Measurements from ENCODE around the gene PM20D2. TPM values are rescaled to one million over a fixed set of nuclear protein-coding genes. Genes with fewer than 3 reads are reported as not detected.

The PM20D2 gene
- total and polyA plus RNA-seq, 5 donors from 2014 or later = 2.1 to 6.7 (median 3.6) TPM

- no peaks in the 10 kb centered on the region for H3K4me1 ChIP-seq (ENCODE audit: control insufficient read depth, insufficient read depth, low read length, poor library complexity, severe bottlenecking)
- peaks cover 6% of the 10 kb centered on the region for H3K27me3 ChIP-seq (ENCODE audit: control insufficient read depth, insufficient read depth, low read length)
- H3K4me3 ChIP-seq (ENCODE audit: low read depth, low read length) = no peak overlapping the region
- no peak for DNase-seq
- Mint-ChIP-seq H3K27me3 (peaks cover 21% of the 10 kb centered on the region), H3K36me3 (no peaks in the 10 kb centered on the region), H3K4me1 (no peaks in the 10 kb centered on the region), H3K9me3 (peaks cover 0 to 22% (median 6%) of the 10 kb centered on the region in 7 donors), H3K4me3 (no peak overlapping the region), H3K27ac (no peak overlapping the region)
- H3K27ac ChIP-seq (ENCODE audit: insufficient read depth, low read length, poor library complexity, severe bottlenecking) = no peak overlapping the region
- no peak for ATAC-seq (ENCODE audit: low read depth in 2 of 2)
- H3K36me3 ChIP-seq (ENCODE audit: control insufficient read depth, insufficient read depth, low read length) = no peaks in the 10 kb centered on the region
- H3K9me3 ChIP-seq (ENCODE audit: control insufficient read depth in 2 of 2, low read length in 2 of 2) = peaks cover 8 to 19% of the 10 kb centered on the region in 2 experiments
Observed at GRCh38 chr6:89194559-89194958, 48.7 kb downstream of the PM20D2 start.

DNA sequence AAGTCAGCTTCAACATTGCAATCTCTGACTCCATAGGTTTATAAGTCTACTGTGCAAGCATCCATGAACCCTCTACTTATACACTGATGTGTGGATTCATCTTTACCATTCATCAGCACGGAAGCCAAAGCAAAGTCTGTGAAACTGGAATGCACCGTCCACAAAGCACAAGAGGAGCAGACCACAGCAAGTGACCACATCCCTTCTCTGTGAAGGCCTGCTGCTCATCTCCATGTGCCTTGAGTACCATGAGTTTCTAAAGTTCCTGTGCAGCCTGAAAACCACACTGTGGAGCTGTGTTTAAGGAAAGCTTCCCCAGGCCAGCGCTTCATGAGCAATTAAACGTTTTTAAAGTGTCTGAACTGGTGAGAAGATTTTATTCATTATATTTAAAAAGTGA is 51.3 kb downstream of the PM20D2 start:
- H3K9me3 ChIP-seq (ENCODE audit: control insufficient read depth in 2 of 2, low read length in 2 of 2) = peaks cover 8 to 19% of the 10 kb centered on the region in 2 experiments
- H3K36me3 Mint-ChIP-seq = no peaks in the 10 kb centered on the region
- no peak for ATAC-seq (ENCODE audit: low read depth in 2 of 2)
- no peak overlapping the region for H3K27ac Mint-ChIP-seq
- H3K27ac ChIP-seq (ENCODE audit: insufficient read depth, low read length, poor library complexity, severe bottlenecking) = no peak overlapping the region
- no peaks in the 10 kb centered on the region for H3K4me1 ChIP-seq (ENCODE audit: control insufficient read depth, insufficient read depth, low read length, poor library complexity, severe bottlenecking)
- no peaks in the 10 kb centered on the region for H3K4me1 Mint-ChIP-seq
- DNase-seq = peak in 1 of 3 donors; percentile 1
- H3K27me3 ChIP-seq (ENCODE audit: control insufficient read depth, insufficient read depth, low read length) = peaks cover 2% of the 10 kb centered on the region
- H3K27me3 Mint-ChIP-seq = peaks cover 22% of the 10 kb centered on the region
- H3K9me3 Mint-ChIP-seq = peaks cover 0 to 22% (median 6%) of the 10 kb centered on the region in 7 donors
- no peaks in the 10 kb centered on the region for H3K36me3 ChIP-seq (ENCODE audit: control insufficient read depth, insufficient read depth, low read length)
- no peak overlapping the region for H3K4me3 Mint-ChIP-seq
- H3K4me3 ChIP-seq (ENCODE audit: low read depth, low read length) = no peak overlapping the region

DNA sequence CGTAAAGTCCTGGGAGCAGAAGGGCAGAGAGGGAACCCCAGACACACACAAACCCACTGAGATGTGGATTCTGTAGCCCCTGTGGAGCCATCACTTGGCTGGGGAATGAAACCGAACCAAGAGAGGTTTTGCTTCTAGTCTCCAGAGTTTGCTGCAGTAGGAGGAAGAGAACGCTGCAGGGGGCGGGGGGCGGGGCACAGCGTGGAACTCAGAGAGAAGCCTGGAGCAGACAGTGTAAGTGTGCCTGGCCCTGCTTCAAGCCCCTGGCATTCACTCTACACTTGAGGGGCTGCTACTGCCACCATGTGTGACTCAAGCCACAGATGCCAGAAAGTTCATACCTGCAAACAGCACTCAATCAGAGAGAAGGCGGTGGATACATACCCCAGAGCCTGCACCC is 52.4 kb downstream of the PM20D2 start:
- ATAC-seq (ENCODE audit: low read depth in 2 of 2) (no peak), DNase-seq (no peak)
- no peak overlapping the region for H3K4me3 ChIP-seq (ENCODE audit: low read depth, low read length)
- H3K9me3 ChIP-seq (ENCODE audit: control insufficient read depth in 2 of 2, low read length in 2 of 2) = peaks cover 8 to 19% of the 10 kb centered on the region in 2 experiments
- Mint-ChIP-seq H3K27ac (no peak overlapping the region), H3K9me3 (peaks cover 0 to 22% (median 6%) of the 10 kb centered on the region in 7 donors), H3K4me3 (no peak overlapping the region), H3K36me3 (no peaks in the 10 kb centered on the region), H3K4me1 (no peaks in the 10 kb centered on the region), H3K27me3 (peaks cover 21% of the 10 kb centered on the region)
- H3K27ac ChIP-seq (ENCODE audit: insufficient read depth, low read length, poor library complexity, severe bottlenecking) = no peak overlapping the region
- H3K36me3 ChIP-seq (ENCODE audit: control insufficient read depth, insufficient read depth, low read length) = no peaks in the 10 kb centered on the region
- peaks cover 2% of the 10 kb centered on the region for H3K27me3 ChIP-seq (ENCODE audit: control insufficient read depth, insufficient read depth, low read length)
- no peaks in the 10 kb centered on the region for H3K4me1 ChIP-seq (ENCODE audit: control insufficient read depth, insufficient read depth, low read length, poor library complexity, severe bottlenecking)

DNA sequence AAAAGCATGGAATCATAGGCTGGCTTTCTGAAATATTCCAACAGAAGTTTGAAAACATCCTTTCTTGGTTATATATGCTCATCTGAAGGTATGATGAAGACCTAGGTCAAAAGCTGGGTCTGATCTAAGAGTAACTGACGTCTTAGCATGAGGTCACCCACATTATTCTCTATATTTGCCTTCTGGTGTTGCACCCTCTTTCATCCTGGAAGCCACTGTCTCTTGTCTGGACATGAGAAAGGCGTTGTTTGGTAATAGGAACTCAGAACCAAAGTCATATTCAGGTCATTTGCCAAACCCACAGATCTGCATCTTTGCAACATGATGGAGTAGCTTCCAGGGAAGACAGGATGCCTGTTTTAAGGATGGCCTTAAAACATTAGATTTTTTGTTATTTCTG is 53.7 kb downstream of the PM20D2 start:
- Histone ChIP-seq H3K27me3 (ENCODE audit: control insufficient read depth, insufficient read depth, low read length) (peaks cover 2% of the 10 kb centered on the region), H3K4me1 (ENCODE audit: control insufficient read depth, insufficient read depth, low read length, poor library complexity, severe bottlenecking) (no peaks in the 10 kb centered on the region), H3K9me3 (ENCODE audit: control insufficient read depth in 2 of 2, low read length in 2 of 2) (peaks cover 8 to 12% of the 10 kb centered on the region in 2 experiments), H3K36me3 (ENCODE audit: control insufficient read depth, insufficient read depth, low read length) (no peaks in the 10 kb centered on the region), H3K4me3 (ENCODE audit: low read depth, low read length) (no peak overlapping the region), H3K27ac (ENCODE audit: insufficient read depth, low read length, poor library complexity, severe bottlenecking) (no peak overlapping the region)
- no peaks in the 10 kb centered on the region for H3K4me1 Mint-ChIP-seq
- H3K27ac Mint-ChIP-seq = no peak overlapping the region
- H3K4me3 Mint-ChIP-seq = no peak overlapping the region
- peaks cover 0 to 15% (median 6%) of the 10 kb centered on the region in 7 donors for H3K9me3 Mint-ChIP-seq
- ATAC-seq (ENCODE audit: low read depth in 2 of 2) (no peak), DNase-seq (no peak)
- H3K27me3 Mint-ChIP-seq = peaks cover 18% of the 10 kb centered on the region
- no peaks in the 10 kb centered on the region for H3K36me3 Mint-ChIP-seq

DNA sequence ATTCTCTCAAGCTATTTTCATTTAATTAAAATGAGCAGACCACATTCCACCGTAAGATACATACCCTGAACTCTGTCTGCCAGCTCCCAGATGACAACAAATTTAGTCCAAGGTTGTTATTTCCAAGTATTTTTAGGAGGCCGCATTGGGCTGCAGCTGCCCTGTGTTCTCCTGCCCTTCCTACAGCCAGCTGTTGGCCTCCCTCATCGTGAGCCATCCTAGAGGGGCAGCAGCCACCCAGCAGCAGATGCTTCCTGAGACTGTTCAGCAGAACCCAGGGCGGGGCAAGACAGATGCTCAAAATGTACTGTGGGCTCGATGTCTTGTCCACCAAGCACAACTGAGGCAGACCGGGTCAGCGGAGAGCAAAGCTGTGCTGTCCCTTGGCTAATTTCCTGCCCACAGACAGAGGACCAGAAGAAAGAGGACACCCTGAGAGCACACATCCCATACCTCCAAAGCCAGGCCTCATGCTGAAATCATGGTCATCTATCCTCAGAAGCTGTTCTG is 54.9 kb downstream of the PM20D2 start:
- DNase-seq (no peak), ATAC-seq (ENCODE audit: low read depth in 2 of 2) (no peak)
- Mint-ChIP-seq H3K27ac (no peak overlapping the region), H3K4me1 (no peaks in the 10 kb centered on the region), H3K36me3 (no peaks in the 10 kb centered on the region), H3K9me3 (peaks cover 0 to 5% (median 0%) of the 10 kb centered on the region in 7 donors), H3K4me3 (no peak overlapping the region), H3K27me3 (peaks cover 11% of the 10 kb centered on the region)
- peaks cover 2% of the 10 kb centered on the region for H3K27me3 ChIP-seq (ENCODE audit: control insufficient read depth, insufficient read depth, low read length)
- peaks cover under 1% of the 10 kb centered on the region in 2 experiments for H3K9me3 ChIP-seq (ENCODE audit: control insufficient read depth in 2 of 2, low read length in 2 of 2)
- no peaks in the 10 kb centered on the region for H3K4me1 ChIP-seq (ENCODE audit: control insufficient read depth, insufficient read depth, low read length, poor library complexity, severe bottlenecking)
- no peaks in the 10 kb centered on the region for H3K36me3 ChIP-seq (ENCODE audit: control insufficient read depth, insufficient read depth, low read length)
- H3K27ac ChIP-seq (ENCODE audit: insufficient read depth, low read length, poor library complexity, severe bottlenecking) = no peak overlapping the region
- H3K4me3 ChIP-seq (ENCODE audit: low read depth, low read length) = no peak overlapping the region

GRCh38 chr6:89204096-89204495 is 58.2 kb downstream of the PM20D2 start:
- no peaks in the 10 kb centered on the region for H3K36me3 Mint-ChIP-seq
- H3K4me1 ChIP-seq (ENCODE audit: control insufficient read depth, insufficient read depth, low read length, poor library complexity, severe bottlenecking) = no peaks in the 10 kb centered on the region
- no peak overlapping the region for H3K4me3 ChIP-seq (ENCODE audit: low read depth, low read length)
- H3K4me1 Mint-ChIP-seq = no peaks in the 10 kb centered on the region
- no peak overlapping the region for H3K27ac Mint-ChIP-seq
- no peaks in the 10 kb centered on the region for H3K9me3 ChIP-seq (ENCODE audit: control insufficient read depth in 2 of 2, low read length in 2 of 2)
- no peak overlapping the region for H3K27ac ChIP-seq (ENCODE audit: insufficient read depth, low read length, poor library complexity, severe bottlenecking)
- H3K27me3 Mint-ChIP-seq = peaks cover 4% of the 10 kb centered on the region
- DNase-seq = no peak
- H3K27me3 ChIP-seq (ENCODE audit: control insufficient read depth, insufficient read depth, low read length) = no peaks in the 10 kb centered on the region
- no peak for ATAC-seq (ENCODE audit: low read depth in 2 of 2)
- no peaks in the 10 kb centered on the region for H3K36me3 ChIP-seq (ENCODE audit: control insufficient read depth, insufficient read depth, low read length)
- H3K9me3 Mint-ChIP-seq = peaks cover 0 to 4% (median 0%) of the 10 kb centered on the region in 7 donors
- no peak overlapping the region for H3K4me3 Mint-ChIP-seq

GRCh38 chr6:89205819-89206218 is 60.0 kb downstream of the PM20D2 start:
- Mint-ChIP-seq H3K4me1 (no peaks in the 10 kb centered on the region), H3K36me3 (no peaks in the 10 kb centered on the region), H3K27me3 (peaks cover 9% of the 10 kb centered on the region), H3K4me3 (no peak overlapping the region), H3K9me3 (peaks cover 0 to 4% (median 0%) of the 10 kb centered on the region in 7 donors), H3K27ac (no peak overlapping the region)
- Histone ChIP-seq H3K36me3 (ENCODE audit: control insufficient read depth, insufficient read depth, low read length) (no peaks in the 10 kb centered on the region), H3K27me3 (ENCODE audit: control insufficient read depth, insufficient read depth, low read length) (no peaks in the 10 kb centered on the region), H3K4me3 (ENCODE audit: low read depth, low read length) (no peak overlapping the region), H3K9me3 (ENCODE audit: control insufficient read depth in 2 of 2, low read length in 2 of 2) (no peaks in the 10 kb centered on the region), H3K27ac (ENCODE audit: insufficient read depth, low read length, poor library complexity, severe bottlenecking) (no peak overlapping the region), H3K4me1 (ENCODE audit: control insufficient read depth, insufficient read depth, low read length, poor library complexity, severe bottlenecking) (no peaks in the 10 kb centered on the region)
- ATAC-seq (ENCODE audit: low read depth in 2 of 2) = no peak
- DNase-seq = no peak

GRCh38 chr6:89208551-89208950 is 62.7 kb downstream of the PM20D2 start:
- ATAC-seq (ENCODE audit: low read depth in 2 of 2) = no peak
- H3K36me3 ChIP-seq (ENCODE audit: control insufficient read depth, insufficient read depth, low read length) = no peaks in the 10 kb centered on the region
- H3K27ac ChIP-seq (ENCODE audit: insufficient read depth, low read length, poor library complexity, severe bottlenecking) = no peak overlapping the region
- H3K4me1 ChIP-seq (ENCODE audit: control insufficient read depth, insufficient read depth, low read length, poor library complexity, severe bottlenecking) = no peaks in the 10 kb centered on the region
- no peaks in the 10 kb centered on the region for H3K4me1 Mint-ChIP-seq
- no peak for DNase-seq
- no peaks in the 10 kb centered on the region for H3K36me3 Mint-ChIP-seq
- H3K4me3 Mint-ChIP-seq = no peak overlapping the region
- peaks cover 0 to 1% (median 0%) of the 10 kb centered on the region in 7 donors for H3K9me3 Mint-ChIP-seq
- H3K27me3 Mint-ChIP-seq = peaks cover 11% of the 10 kb centered on the region
- no peak overlapping the region for H3K4me3 ChIP-seq (ENCODE audit: low read depth, low read length)
- peaks cover 0 to 2% of the 10 kb centered on the region in 2 experiments for H3K9me3 ChIP-seq (ENCODE audit: control insufficient read depth in 2 of 2, low read length in 2 of 2)
- H3K27me3 ChIP-seq (ENCODE audit: control insufficient read depth, insufficient read depth, low read length) = peaks cover 3% of the 10 kb centered on the region
- no peak overlapping the region for H3K27ac Mint-ChIP-seq
